Esophagus squamous epithelium (tissue), 4 donors: ENCODE measurements around the gene RAB5B.

Source experiments
- POLR2A ChIP-seq, 4 donors: fragments of 450-650 bp; IDR thresholded peaks; one replicate each; pipeline ENCODE4 v1.6.1; 2017; ENCODE audit warnings: antibody characterized with exemption in 4 of 4, mild to moderate bottlenecking in 4 of 4, moderate library complexity in 3 of 4
- TF ChIP-seq, protein P1 (sequence below), 6 experiments: fragments of 450-650 bp in 4 of 6; fragments of 200-600 bp in 2 of 6; sonication (generic) in 2 of 6; IDR thresholded peaks; one replicate each; pipeline ENCODE4 v1.5.1; 2016 to 2019; ENCODE audit warnings: antibody characterized with exemption in 6 of 6, mild to moderate bottlenecking in 4 of 6, moderate library complexity in 4 of 6

DNA sequence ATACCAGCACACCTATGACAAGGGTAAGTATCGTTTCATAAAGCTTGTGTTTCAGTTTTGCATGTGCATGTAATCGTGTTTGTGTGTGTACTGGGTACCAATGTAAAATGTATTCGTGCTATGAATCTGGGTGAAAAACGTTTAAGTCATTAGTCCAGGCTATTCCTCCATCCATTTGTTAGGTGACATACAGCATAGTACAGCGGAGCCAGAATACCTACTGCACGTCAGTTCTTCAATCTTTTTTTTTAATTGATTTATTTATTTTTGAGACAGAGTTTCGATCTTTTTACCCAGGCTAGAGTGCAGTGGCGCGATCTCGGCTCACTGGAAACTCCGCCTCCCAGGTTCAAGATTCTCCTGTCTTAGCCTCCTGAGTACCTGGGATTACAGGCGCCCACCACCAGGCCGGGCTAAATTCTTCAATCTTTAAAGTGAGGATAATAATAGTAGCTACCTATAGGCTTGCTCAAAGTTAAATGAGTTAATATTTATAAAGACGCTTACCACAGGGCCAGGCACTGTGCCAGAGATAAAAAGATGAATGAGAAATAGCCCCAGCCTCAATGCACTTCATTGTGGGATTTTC lies 67.2 kb downstream of the RAB5B start:
- TF ChIP-seq, protein P1, sequence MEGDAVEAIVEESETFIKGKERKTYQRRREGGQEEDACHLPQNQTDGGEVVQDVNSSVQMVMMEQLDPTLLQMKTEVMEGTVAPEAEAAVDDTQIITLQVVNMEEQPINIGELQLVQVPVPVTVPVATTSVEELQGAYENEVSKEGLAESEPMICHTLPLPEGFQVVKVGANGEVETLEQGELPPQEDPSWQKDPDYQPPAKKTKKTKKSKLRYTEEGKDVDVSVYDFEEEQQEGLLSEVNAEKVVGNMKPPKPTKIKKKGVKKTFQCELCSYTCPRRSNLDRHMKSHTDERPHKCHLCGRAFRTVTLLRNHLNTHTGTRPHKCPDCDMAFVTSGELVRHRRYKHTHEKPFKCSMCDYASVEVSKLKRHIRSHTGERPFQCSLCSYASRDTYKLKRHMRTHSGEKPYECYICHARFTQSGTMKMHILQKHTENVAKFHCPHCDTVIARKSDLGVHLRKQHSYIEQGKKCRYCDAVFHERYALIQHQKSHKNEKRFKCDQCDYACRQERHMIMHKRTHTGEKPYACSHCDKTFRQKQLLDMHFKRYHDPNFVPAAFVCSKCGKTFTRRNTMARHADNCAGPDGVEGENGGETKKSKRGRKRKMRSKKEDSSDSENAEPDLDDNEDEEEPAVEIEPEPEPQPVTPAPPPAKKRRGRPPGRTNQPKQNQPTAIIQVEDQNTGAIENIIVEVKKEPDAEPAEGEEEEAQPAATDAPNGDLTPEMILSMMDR (IDR thresholded peaks at IDR 0.05): peak in 2 of 6 experiments; percentile 16 to 30
- TF ChIP-seq POLR2A (IDR thresholded peaks at IDR 0.05): no peak
